ENCODE measurements around the gene MAGEF1. TPM values are rescaled to one million over a fixed set of nuclear protein-coding genes. Genes with fewer than 3 reads are reported as not detected.
A peak's percentile ranks its signal among the peaks of the same experiment; 100 is the strongest.

MAGEF1 gene
- total and polyA plus RNA-seq, 9 donors = 52.5 to 80.7 (median 73.5) TPM

- no peak for DNase-seq
- Histone ChIP-seq H3K4me1 (ENCODE audit: control insufficient read depth, insufficient read depth, low read length) (peaks cover 51% of the 10 kb centered on the region), H3K4me3 (ENCODE audit: low read length) (no peak overlapping the region), H3K27me3 (ENCODE audit: control insufficient read depth, insufficient read depth, low read length) (no peaks in the 10 kb centered on the region), H3K36me3 (ENCODE audit: control insufficient read depth, insufficient read depth, low read length) (no peaks in the 10 kb centered on the region), H3K9me3 (replicated peaks; ENCODE audit: control insufficient read depth, low read depth, low read length) (no peaks in the 10 kb centered on the region), H3K27ac (ENCODE audit: low read length) (no peak overlapping the region)
- WGBS (ENCODE audit: insufficient coverage) = 95% methylated on average over 7 of the region's 11 CpGs
Measured at GRCh38 chr3:184682671-184683070, 29.2 kb downstream of the MAGEF1 start.

GRCh38 chr3:184680385-184681345 is 31.2 kb downstream of the MAGEF1 start:
- no peak overlapping the region for H3K4me3 ChIP-seq (ENCODE audit: low read length)
- peaks cover 49% of the 10 kb centered on the region for H3K4me1 ChIP-seq (ENCODE audit: control insufficient read depth, insufficient read depth, low read length)
- no peak overlapping the region for H3K27ac ChIP-seq (ENCODE audit: low read length)
- no peak for DNase-seq
- H3K27me3 ChIP-seq (ENCODE audit: control insufficient read depth, insufficient read depth, low read length) = no peaks in the 10 kb centered on the region
- H3K9me3 ChIP-seq (replicated peaks; ENCODE audit: control insufficient read depth, low read depth, low read length) = no peaks in the 10 kb centered on the region
- 87% methylated on average over 8 of the region's 10 CpGs for WGBS (ENCODE audit: insufficient coverage)
- H3K36me3 ChIP-seq (ENCODE audit: control insufficient read depth, insufficient read depth, low read length) = no peaks in the 10 kb centered on the region

- Histone ChIP-seq H3K9me3 (replicated peaks; ENCODE audit: control insufficient read depth, low read depth, low read length) (no peaks in the 10 kb centered on the region), H3K4me3 (ENCODE audit: low read length) (no peak overlapping the region), H3K4me1 (ENCODE audit: control insufficient read depth, insufficient read depth, low read length) (peaks cover 43% of the 10 kb centered on the region), H3K36me3 (ENCODE audit: control insufficient read depth, insufficient read depth, low read length) (no peaks in the 10 kb centered on the region), H3K27ac (ENCODE audit: low read length) (peak overlapping the region; percentile 96), H3K27me3 (ENCODE audit: control insufficient read depth, insufficient read depth, low read length) (no peaks in the 10 kb centered on the region)
- 1% methylated on average over 15 of the region's 24 CpGs for WGBS (ENCODE audit: insufficient coverage)
- peak; percentile 94 for DNase-seq
Measured at GRCh38 chr3:184679056-184679816, 32.6 kb downstream of the MAGEF1 start.

GRCh38 chr3:184678317-184679055 is 33.4 kb downstream of the MAGEF1 start:
- peaks cover 49% of the 10 kb centered on the region for H3K4me1 ChIP-seq (ENCODE audit: control insufficient read depth, insufficient read depth, low read length)
- no peaks in the 10 kb centered on the region for H3K27me3 ChIP-seq (ENCODE audit: control insufficient read depth, insufficient read depth, low read length)
- peak overlapping the region; percentile 96 for H3K27ac ChIP-seq (ENCODE audit: low read length)
- H3K4me3 ChIP-seq (ENCODE audit: low read length) = no peak overlapping the region
- 54% methylated on average over 9 of the region's 16 CpGs for WGBS (ENCODE audit: insufficient coverage)
- DNase-seq = peak; percentile 81
- H3K9me3 ChIP-seq (replicated peaks; ENCODE audit: control insufficient read depth, low read depth, low read length) = no peaks in the 10 kb centered on the region
- H3K36me3 ChIP-seq (ENCODE audit: control insufficient read depth, insufficient read depth, low read length) = no peaks in the 10 kb centered on the region

- no peaks in the 10 kb centered on the region for H3K27me3 ChIP-seq (ENCODE audit: control insufficient read depth, insufficient read depth, low read length)
- no peaks in the 10 kb centered on the region for H3K36me3 ChIP-seq (ENCODE audit: control insufficient read depth, insufficient read depth, low read length)
- no peaks in the 10 kb centered on the region for H3K9me3 ChIP-seq (replicated peaks; ENCODE audit: control insufficient read depth, low read depth, low read length)
- H3K27ac ChIP-seq (ENCODE audit: low read length) = peak overlapping the region; percentile 96
- H3K4me1 ChIP-seq (ENCODE audit: control insufficient read depth, insufficient read depth, low read length) = peaks cover 58% of the 10 kb centered on the region
- no peak overlapping the region for H3K4me3 ChIP-seq (ENCODE audit: low read length)
- 77% methylated on average over 5 of the region's 17 CpGs for WGBS (ENCODE audit: insufficient coverage)
- DNase-seq = no peak
Measured at GRCh38 chr3:184677344-184678316, 34.2 kb downstream of the MAGEF1 start.

GRCh38 chr3:184676927-184677326 is 34.9 kb downstream of the MAGEF1 start:
- H3K36me3 ChIP-seq (ENCODE audit: control insufficient read depth, insufficient read depth, low read length) = no peaks in the 10 kb centered on the region
- peak; percentile 57 for DNase-seq
- no peaks in the 10 kb centered on the region for H3K9me3 ChIP-seq (replicated peaks; ENCODE audit: control insufficient read depth, low read depth, low read length)
- peak overlapping the region; percentile 96 for H3K27ac ChIP-seq (ENCODE audit: low read length)
- H3K4me1 ChIP-seq (ENCODE audit: control insufficient read depth, insufficient read depth, low read length) = peaks cover 65% of the 10 kb centered on the region
- WGBS (ENCODE audit: insufficient coverage) = 46% methylated on average over 5 of the region's 8 CpGs
- H3K4me3 ChIP-seq (ENCODE audit: low read length) = no peak overlapping the region
- no peaks in the 10 kb centered on the region for H3K27me3 ChIP-seq (ENCODE audit: control insufficient read depth, insufficient read depth, low read length)

GRCh38 chr3:184674626-184675025 is 37.2 kb downstream of the MAGEF1 start:
- no CpG with 5 or more reads among the region's 1 CpG for WGBS (ENCODE audit: insufficient coverage)
- no peaks in the 10 kb centered on the region for H3K36me3 ChIP-seq (ENCODE audit: control insufficient read depth, insufficient read depth, low read length)
- H3K4me1 ChIP-seq (ENCODE audit: control insufficient read depth, insufficient read depth, low read length) = peaks cover 60% of the 10 kb centered on the region
- no peak overlapping the region for H3K27ac ChIP-seq (ENCODE audit: low read length)
- H3K4me3 ChIP-seq (ENCODE audit: low read length) = no peak overlapping the region
- H3K27me3 ChIP-seq (ENCODE audit: control insufficient read depth, insufficient read depth, low read length) = no peaks in the 10 kb centered on the region
- DNase-seq = no peak
- H3K9me3 ChIP-seq (replicated peaks; ENCODE audit: control insufficient read depth, low read depth, low read length) = no peaks in the 10 kb centered on the region

GRCh38 chr3:184672977-184673870 is 38.6 kb downstream of the MAGEF1 start:
- Histone ChIP-seq H3K27ac (ENCODE audit: low read length) (peak overlapping the region; percentile 97), H3K4me1 (ENCODE audit: control insufficient read depth, insufficient read depth, low read length) (peaks cover 46% of the 10 kb centered on the region), H3K36me3 (ENCODE audit: control insufficient read depth, insufficient read depth, low read length) (no peaks in the 10 kb centered on the region), H3K4me3 (ENCODE audit: low read length) (no peak overlapping the region), H3K9me3 (replicated peaks; ENCODE audit: control insufficient read depth, low read depth, low read length) (no peaks in the 10 kb centered on the region), H3K27me3 (ENCODE audit: control insufficient read depth, insufficient read depth, low read length) (no peaks in the 10 kb centered on the region)
- peak; percentile 92 for DNase-seq
- 40% methylated on average over 13 of the region's 16 CpGs for WGBS (ENCODE audit: insufficient coverage)
